ENCODE data around the gene GNAL.

Gene GNAL

GRCh38 chr18:11724781-11725180 is 35.7 kb downstream of the GNAL start:
- no peak overlapping the region for H2BK5ac ChIP-seq (ENCODE audit: low read depth, low read length, poor library complexity, severe bottlenecking)
- no peak overlapping the region for H3K4me3 ChIP-seq (ENCODE audit: insufficient read depth in 1 of 2, low read depth in 1 of 2, low read length in 2 of 2)
- no peak overlapping the region for H3K18ac ChIP-seq (ENCODE audit: low read depth in 1 of 2, low read length in 2 of 2)
- H2BK12ac ChIP-seq (ENCODE audit: low read length in 2 of 2), result no peak overlapping the region
- no peaks in the 10 kb centered on the region for H3K79me1 ChIP-seq (replicated peaks; ENCODE audit: low read length, poor library complexity, severe bottlenecking)
- peaks cover 21 to 25% of the 10 kb centered on the region in 2 experiments for H3K27me3 ChIP-seq (ENCODE audit: control insufficient read depth in 1 of 2, insufficient read depth in 1 of 2, low read length in 2 of 2)
- no peak overlapping the region for H3K9ac ChIP-seq (ENCODE audit: low read length)
- DNase-seq, result no peak
- no peak overlapping the region for H3K4me2 ChIP-seq (ENCODE audit: low read length, poor library complexity, severe bottlenecking)
- no peak overlapping the region for H3K4ac ChIP-seq (ENCODE audit: low read depth in 1 of 2, low read length in 2 of 2)
- 88% methylated on average over 5 of the region's 5 CpGs for WGBS
- H2AFZ ChIP-seq (ENCODE audit: low read depth, low read length), result no peak overlapping the region
- no peak overlapping the region for H3K27ac ChIP-seq (ENCODE audit: low read length, poor library complexity, severe bottlenecking)
- H3K14ac ChIP-seq (ENCODE audit: low read length in 2 of 2), result no peak overlapping the region
- H2BK120ac ChIP-seq (ENCODE audit: low read depth, low read length), result no peak overlapping the region
- no peak overlapping the region for H4K8ac ChIP-seq (ENCODE audit: low read length)
- H2AK5ac ChIP-seq (ENCODE audit: low read length, severe bottlenecking), result no peak overlapping the region
- no peak overlapping the region for H4K91ac ChIP-seq (ENCODE audit: low read length)
- peaks cover 2% of the 10 kb centered on the region for H3K4me1 ChIP-seq (ENCODE audit: control insufficient read depth, insufficient read depth, low read depth, low read length)
- no peak overlapping the region for H2BK15ac ChIP-seq (ENCODE audit: low read depth, poor library complexity, severe bottlenecking)
- no peaks in the 10 kb centered on the region for H3K9me3 ChIP-seq (ENCODE audit: control insufficient read depth, low read length)
- H3K23ac ChIP-seq (ENCODE audit: low read length in 2 of 2), result no peak overlapping the region
- H3K36me3 ChIP-seq (ENCODE audit: control insufficient read depth in 1 of 2, insufficient read depth in 2 of 2, low read depth in 1 of 2, low read length in 2 of 2), result no peaks in the 10 kb centered on the region

GRCh38 chr18:11726556-11726955 is 37.5 kb downstream of the GNAL start:
- Histone ChIP-seq H3K4me3 (ENCODE audit: insufficient read depth in 1 of 2, low read depth in 1 of 2, low read length in 2 of 2) (no peak overlapping the region), H3K9ac (ENCODE audit: low read length) (no peak overlapping the region), H3K23ac (ENCODE audit: low read length in 2 of 2) (no peak overlapping the region), H2BK12ac (ENCODE audit: low read length in 2 of 2) (no peak overlapping the region), H2AFZ (ENCODE audit: low read depth, low read length) (no peak overlapping the region), H2BK15ac (ENCODE audit: low read depth, poor library complexity, severe bottlenecking) (no peak overlapping the region), H3K79me1 (replicated peaks; ENCODE audit: low read length, poor library complexity, severe bottlenecking) (no peaks in the 10 kb centered on the region), H3K27ac (ENCODE audit: low read length, poor library complexity, severe bottlenecking) (no peak overlapping the region), H4K91ac (ENCODE audit: low read length) (no peak overlapping the region), H3K27me3 (ENCODE audit: control insufficient read depth in 1 of 2, insufficient read depth in 1 of 2, low read length in 2 of 2) (peaks cover 23 to 29% of the 10 kb centered on the region in 2 experiments), H3K36me3 (ENCODE audit: control insufficient read depth in 1 of 2, insufficient read depth in 2 of 2, low read depth in 1 of 2, low read length in 2 of 2) (no peaks in the 10 kb centered on the region), H3K4ac (ENCODE audit: low read depth in 1 of 2, low read length in 2 of 2) (no peak overlapping the region), H3K9me3 (ENCODE audit: control insufficient read depth, low read length) (no peaks in the 10 kb centered on the region), H3K4me2 (ENCODE audit: low read length, poor library complexity, severe bottlenecking) (no peak overlapping the region), H3K4me1 (ENCODE audit: control insufficient read depth, insufficient read depth, low read depth, low read length) (peaks cover 2% of the 10 kb centered on the region), H2BK5ac (ENCODE audit: low read depth, low read length, poor library complexity, severe bottlenecking) (no peak overlapping the region), H3K14ac (ENCODE audit: low read length in 2 of 2) (no peak overlapping the region), H4K8ac (ENCODE audit: low read length) (no peak overlapping the region), H2AK5ac (ENCODE audit: low read length, severe bottlenecking) (no peak overlapping the region), H2BK120ac (ENCODE audit: low read depth, low read length) (no peak overlapping the region), H3K18ac (ENCODE audit: low read depth in 1 of 2, low read length in 2 of 2) (no peak overlapping the region)
- DNase-seq, result no peak
- 61% methylated on average over 2 of the region's 2 CpGs for WGBS

GRCh38 chr18:11728249-11728648 is 39.2 kb downstream of the GNAL start:
- Histone ChIP-seq H3K9me3 (ENCODE audit: control insufficient read depth, low read length) (no peaks in the 10 kb centered on the region), H3K4me2 (ENCODE audit: low read length, poor library complexity, severe bottlenecking) (no peak overlapping the region), H2BK12ac (ENCODE audit: low read length in 2 of 2) (no peak overlapping the region), H3K36me3 (ENCODE audit: control insufficient read depth in 1 of 2, insufficient read depth in 2 of 2, low read depth in 1 of 2, low read length in 2 of 2) (no peaks in the 10 kb centered on the region), H3K27me3 (ENCODE audit: control insufficient read depth in 1 of 2, insufficient read depth in 1 of 2, low read length in 2 of 2) (peaks cover 31 to 37% of the 10 kb centered on the region in 2 experiments), H3K14ac (ENCODE audit: low read length in 2 of 2) (no peak overlapping the region), H3K18ac (ENCODE audit: low read depth in 1 of 2, low read length in 2 of 2) (no peak overlapping the region), H3K4ac (ENCODE audit: low read depth in 1 of 2, low read length in 2 of 2) (no peak overlapping the region), H2AFZ (ENCODE audit: low read depth, low read length) (no peak overlapping the region), H4K8ac (ENCODE audit: low read length) (no peak overlapping the region), H3K4me1 (ENCODE audit: control insufficient read depth, insufficient read depth, low read depth, low read length) (peaks cover 3% of the 10 kb centered on the region), H3K79me1 (replicated peaks; ENCODE audit: low read length, poor library complexity, severe bottlenecking) (no peaks in the 10 kb centered on the region), H3K27ac (ENCODE audit: low read length, poor library complexity, severe bottlenecking) (no peak overlapping the region), H3K4me3 (ENCODE audit: insufficient read depth in 1 of 2, low read depth in 1 of 2, low read length in 2 of 2) (no peak overlapping the region), H2BK15ac (ENCODE audit: low read depth, poor library complexity, severe bottlenecking) (no peak overlapping the region), H2BK5ac (ENCODE audit: low read depth, low read length, poor library complexity, severe bottlenecking) (no peak overlapping the region), H3K9ac (ENCODE audit: low read length) (no peak overlapping the region), H4K91ac (ENCODE audit: low read length) (no peak overlapping the region), H2AK5ac (ENCODE audit: low read length, severe bottlenecking) (no peak overlapping the region), H2BK120ac (ENCODE audit: low read depth, low read length) (no peak overlapping the region), H3K23ac (ENCODE audit: low read length in 2 of 2) (no peak overlapping the region)
- no peak for DNase-seq
- no CpG with 5 or more reads among the region's 1 CpG for WGBS

- H3K79me1 ChIP-seq (replicated peaks; ENCODE audit: low read length, poor library complexity, severe bottlenecking), result no peaks in the 10 kb centered on the region
- peaks cover 4% of the 10 kb centered on the region for H3K4me1 ChIP-seq (ENCODE audit: control insufficient read depth, insufficient read depth, low read depth, low read length)
- H3K23ac ChIP-seq (ENCODE audit: low read length in 2 of 2), result no peak overlapping the region
- WGBS, result 86% methylated on average over 5 of the region's 6 CpGs
- no peak for DNase-seq
- H3K27ac ChIP-seq (ENCODE audit: low read length, poor library complexity, severe bottlenecking), result no peak overlapping the region
- H3K4me3 ChIP-seq (ENCODE audit: insufficient read depth in 1 of 2, low read depth in 1 of 2, low read length in 2 of 2), result no peak overlapping the region
- no peaks in the 10 kb centered on the region for H3K9me3 ChIP-seq (ENCODE audit: control insufficient read depth, low read length)
- no peak overlapping the region for H2AK5ac ChIP-seq (ENCODE audit: low read length, severe bottlenecking)
- no peak overlapping the region for H3K4ac ChIP-seq (ENCODE audit: low read depth in 1 of 2, low read length in 2 of 2)
- H2BK15ac ChIP-seq (ENCODE audit: low read depth, poor library complexity, severe bottlenecking), result no peak overlapping the region
- H3K18ac ChIP-seq (ENCODE audit: low read depth in 1 of 2, low read length in 2 of 2), result no peak overlapping the region
- no peak overlapping the region for H2BK5ac ChIP-seq (ENCODE audit: low read depth, low read length, poor library complexity, severe bottlenecking)
- H2AFZ ChIP-seq (ENCODE audit: low read depth, low read length), result no peak overlapping the region
- H3K14ac ChIP-seq (ENCODE audit: low read length in 2 of 2), result no peak overlapping the region
- H3K4me2 ChIP-seq (ENCODE audit: low read length, poor library complexity, severe bottlenecking), result no peak overlapping the region
- no peak overlapping the region for H2BK120ac ChIP-seq (ENCODE audit: low read depth, low read length)
- H3K36me3 ChIP-seq (ENCODE audit: control insufficient read depth in 1 of 2, insufficient read depth in 2 of 2, low read depth in 1 of 2, low read length in 2 of 2), result no peaks in the 10 kb centered on the region
- no peak overlapping the region for H4K91ac ChIP-seq (ENCODE audit: low read length)
- peaks cover 33 to 48% of the 10 kb centered on the region in 2 experiments for H3K27me3 ChIP-seq (ENCODE audit: control insufficient read depth in 1 of 2, insufficient read depth in 1 of 2, low read length in 2 of 2)
- H2BK12ac ChIP-seq (ENCODE audit: low read length in 2 of 2), result no peak overlapping the region
- no peak overlapping the region for H3K9ac ChIP-seq (ENCODE audit: low read length)
- no peak overlapping the region for H4K8ac ChIP-seq (ENCODE audit: low read length)
Observed at GRCh38 chr18:11729556-11729955, 40.5 kb downstream of the GNAL start.

All from mesenchymal stem cell (in vitro differentiated cells and primary cell).